GM19099 (cell line): ENCODE measurements around the gene PITPNB.

Source experiments
- POLR2A ChIP-seq: IDR thresholded peaks from 3 replicates; pipeline ENCODE4 v1.6.1; 2011; ENCODE audit warnings: low read depth; ENCODE audit not compliant: insufficient read length; ENCODE audit errors: extremely low read depth

The PITPNB gene

DNA sequence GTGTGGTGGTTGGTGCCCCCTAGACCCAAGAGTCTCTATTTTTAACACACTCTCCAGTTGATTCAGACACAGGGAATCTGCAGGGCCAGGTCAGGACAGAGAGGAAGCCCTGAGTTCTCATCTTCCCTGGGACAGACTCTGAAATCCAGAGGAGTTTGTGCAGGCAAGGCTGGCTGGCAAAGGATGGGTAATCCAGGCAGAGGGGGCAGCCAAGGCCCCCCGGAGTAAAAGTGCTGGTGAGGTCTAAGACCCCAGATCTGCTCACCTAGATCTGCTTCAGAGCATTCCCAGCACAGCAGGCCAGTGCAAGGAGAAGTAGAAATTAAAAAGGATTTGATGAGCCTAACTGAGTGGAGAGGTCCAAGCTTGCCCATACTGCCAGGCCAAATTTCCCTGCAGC lies 76.9 kb downstream of the PITPNB start:
- no peak for TF ChIP-seq POLR2A

DNA sequence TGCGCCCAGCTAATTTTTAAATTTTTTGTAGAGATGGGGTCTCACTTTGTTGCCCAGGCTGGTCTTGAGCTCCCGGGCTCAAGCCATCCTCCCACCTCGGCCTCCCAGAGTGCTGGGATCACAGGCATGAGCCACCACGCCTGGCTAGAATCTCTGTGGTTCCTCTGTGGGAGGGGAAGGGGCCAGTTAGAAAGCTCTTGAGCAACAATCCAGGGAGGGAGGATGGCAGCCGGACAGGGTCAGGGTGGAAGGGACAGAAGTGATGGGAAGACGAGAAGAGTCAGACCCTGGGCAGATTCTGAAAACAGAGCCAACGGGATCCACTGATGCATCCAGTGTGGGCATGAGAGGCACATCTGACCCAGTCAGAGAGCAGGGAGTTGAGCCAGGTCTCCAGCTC lies 78.6 kb downstream of the PITPNB start:
- no peak for TF ChIP-seq POLR2A

DNA sequence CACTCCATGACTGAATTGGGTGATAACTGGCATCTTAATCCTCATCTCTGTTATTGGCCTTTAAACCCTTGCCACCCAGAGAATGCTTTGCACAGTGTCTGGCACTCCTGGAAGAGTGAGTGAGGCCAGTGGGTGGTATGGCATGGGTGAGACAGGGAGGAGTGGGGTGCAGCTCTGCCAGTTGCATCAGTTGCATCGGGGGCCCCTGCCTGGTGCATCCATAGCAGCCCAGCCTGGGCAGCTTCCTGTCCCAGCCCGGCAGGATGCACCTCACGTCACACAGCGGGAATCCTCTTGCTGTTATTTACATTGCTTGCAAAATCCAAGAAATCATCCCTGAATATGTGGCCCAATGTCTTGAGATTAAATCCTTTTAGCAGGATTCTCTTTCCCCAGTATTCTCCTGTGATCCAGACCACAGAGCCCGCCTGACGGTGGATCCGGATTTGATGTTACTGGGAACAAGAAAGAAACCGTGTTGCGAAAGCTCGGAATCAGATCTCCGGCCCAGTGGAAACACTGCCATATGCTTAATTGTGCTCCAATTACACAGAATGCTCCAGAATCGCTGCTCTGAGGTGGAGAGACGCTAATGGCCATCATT lies 79.9 kb downstream of the PITPNB start:
- no peak for TF ChIP-seq POLR2A

DNA sequence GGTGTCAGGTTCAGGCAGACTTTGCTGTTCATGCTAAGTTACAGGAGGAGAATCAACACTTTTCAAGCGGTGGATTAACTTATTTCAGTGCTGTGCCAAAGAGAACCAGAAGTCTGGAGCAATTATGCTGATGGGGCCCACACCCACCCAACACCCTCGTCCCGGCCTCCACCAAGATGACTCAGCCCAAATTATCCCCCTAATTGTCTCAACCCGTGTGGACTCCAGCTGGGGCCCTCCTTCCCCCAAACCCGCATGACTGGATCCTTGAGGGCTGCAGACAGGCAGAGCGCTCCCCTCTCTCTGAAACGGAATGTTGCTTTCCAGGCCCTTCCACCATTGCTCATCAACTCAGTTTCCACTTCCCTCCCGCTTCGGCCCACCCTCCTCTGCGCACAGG lies 82.9 kb downstream of the PITPNB start:
- no peak for TF ChIP-seq POLR2A

DNA sequence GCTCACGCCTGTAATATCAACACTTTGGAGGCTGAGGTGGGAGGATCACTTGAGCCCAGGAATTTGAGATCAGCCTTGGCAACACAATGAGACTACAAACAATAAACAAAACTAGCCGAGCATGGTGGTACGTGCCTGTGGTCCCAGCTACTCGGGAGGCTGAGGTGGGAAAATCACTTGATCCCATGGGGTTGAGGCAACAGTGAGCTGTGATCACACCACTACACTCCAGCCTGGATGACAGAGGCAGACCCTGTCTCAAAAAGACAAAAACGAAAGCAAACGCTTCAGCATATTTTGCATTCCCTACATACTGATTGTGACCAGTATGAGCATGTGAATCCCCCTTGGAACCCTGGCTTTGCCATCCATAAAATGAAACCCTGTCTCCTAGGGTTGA lies 83.6 kb downstream of the PITPNB start:
- no peak for TF ChIP-seq POLR2A

DNA sequence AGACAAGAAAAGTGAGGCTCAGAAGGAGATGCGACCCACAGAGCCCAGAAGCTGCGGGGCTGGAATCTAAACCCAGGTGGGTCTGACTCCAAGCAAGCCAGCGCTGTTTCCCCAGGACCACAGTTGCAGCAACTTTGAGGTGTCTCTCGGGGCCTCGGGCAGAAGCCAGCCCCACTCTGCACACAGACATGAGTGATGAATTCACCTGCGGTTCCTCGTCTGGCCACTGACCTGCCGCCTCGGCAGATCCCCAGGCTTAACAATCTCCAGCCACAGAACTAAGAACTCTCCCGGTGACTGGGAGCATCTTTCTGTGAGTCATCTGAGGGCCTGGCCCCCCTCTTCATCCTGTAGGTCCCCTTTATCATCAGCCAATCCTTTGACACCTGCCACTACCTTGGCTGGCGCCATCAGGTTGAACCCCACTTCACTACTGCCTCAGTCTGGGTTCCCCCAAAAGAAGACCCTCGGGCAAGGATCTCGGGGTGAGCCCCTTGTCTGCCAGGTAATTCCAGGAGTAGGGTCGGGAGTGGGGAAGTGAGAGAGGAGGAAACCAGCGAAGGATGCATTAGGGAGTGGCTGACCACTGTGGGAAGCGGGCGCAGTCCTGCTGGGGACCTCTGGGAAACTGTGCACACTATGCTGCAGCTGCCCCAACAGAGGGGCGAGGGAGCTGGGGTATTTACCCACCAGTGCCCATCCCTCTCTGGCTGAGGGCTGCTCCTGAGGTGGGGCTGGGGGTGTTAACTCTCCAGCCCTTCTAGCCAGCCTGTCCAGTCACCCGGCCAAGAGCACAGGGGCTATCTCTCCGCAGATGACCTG lies 84.5 kb downstream of the PITPNB start:
- no peak for TF ChIP-seq POLR2A

DNA sequence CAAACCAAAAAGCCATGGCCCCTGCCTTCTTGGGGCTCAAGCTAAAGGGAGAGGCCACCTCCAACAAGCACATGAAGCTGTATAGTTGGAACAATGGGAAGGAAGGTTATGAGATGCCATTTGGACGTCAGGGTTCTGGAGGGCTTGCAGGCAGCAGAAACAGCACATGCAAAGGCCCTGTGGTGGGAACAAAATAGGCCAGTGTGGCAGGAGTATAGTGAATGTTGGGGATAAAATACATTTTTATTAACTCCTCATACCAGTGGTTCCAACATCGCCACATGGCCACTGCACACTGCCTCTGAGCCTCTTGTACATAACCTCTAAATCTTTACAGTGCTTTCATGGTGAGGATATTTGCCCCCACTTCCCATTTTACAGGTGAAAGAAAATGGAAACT lies 85.3 kb downstream of the PITPNB start:
- TF ChIP-seq POLR2A, result no peak

DNA sequence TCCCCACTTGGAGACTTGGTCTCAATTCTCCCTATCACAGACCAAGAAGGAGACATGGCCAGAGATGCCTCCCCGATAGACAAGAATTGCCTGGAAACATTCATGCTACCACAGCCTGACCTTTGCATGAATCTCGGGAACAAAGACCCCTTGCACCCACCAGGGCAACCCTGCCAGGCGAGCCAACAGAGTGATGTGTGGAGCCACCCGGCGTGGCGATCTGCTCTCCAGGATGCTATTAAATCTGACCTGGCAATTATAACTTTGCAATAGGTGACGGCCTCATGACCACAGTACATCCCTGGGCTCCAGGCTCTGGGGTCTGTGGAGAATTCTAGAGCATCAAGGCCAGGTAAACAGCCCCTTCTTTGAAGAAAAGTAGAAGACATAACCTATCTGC lies 86.5 kb downstream of the PITPNB start:
- TF ChIP-seq POLR2A, result no peak

DNA sequence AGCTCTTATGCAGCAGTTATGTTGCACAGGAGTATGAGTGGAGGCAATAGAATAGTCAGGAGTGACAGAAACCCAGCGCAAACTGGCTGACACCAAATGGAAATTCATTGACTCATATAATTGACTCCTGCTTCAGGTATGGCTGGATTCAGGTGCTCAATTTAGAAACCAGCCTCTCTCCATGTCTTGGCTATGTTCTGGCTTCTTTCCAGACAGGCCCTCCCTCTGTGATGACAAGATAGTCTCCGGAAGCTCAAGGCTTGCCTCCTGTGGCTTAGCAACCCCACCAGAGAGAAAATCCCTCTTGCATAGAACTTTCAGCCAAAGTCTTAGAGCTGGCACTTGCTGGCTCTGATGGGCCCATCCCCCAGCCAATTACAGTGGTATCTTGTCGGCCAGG lies 89.4 kb downstream of the PITPNB start:
- TF ChIP-seq POLR2A, result no peak

DNA sequence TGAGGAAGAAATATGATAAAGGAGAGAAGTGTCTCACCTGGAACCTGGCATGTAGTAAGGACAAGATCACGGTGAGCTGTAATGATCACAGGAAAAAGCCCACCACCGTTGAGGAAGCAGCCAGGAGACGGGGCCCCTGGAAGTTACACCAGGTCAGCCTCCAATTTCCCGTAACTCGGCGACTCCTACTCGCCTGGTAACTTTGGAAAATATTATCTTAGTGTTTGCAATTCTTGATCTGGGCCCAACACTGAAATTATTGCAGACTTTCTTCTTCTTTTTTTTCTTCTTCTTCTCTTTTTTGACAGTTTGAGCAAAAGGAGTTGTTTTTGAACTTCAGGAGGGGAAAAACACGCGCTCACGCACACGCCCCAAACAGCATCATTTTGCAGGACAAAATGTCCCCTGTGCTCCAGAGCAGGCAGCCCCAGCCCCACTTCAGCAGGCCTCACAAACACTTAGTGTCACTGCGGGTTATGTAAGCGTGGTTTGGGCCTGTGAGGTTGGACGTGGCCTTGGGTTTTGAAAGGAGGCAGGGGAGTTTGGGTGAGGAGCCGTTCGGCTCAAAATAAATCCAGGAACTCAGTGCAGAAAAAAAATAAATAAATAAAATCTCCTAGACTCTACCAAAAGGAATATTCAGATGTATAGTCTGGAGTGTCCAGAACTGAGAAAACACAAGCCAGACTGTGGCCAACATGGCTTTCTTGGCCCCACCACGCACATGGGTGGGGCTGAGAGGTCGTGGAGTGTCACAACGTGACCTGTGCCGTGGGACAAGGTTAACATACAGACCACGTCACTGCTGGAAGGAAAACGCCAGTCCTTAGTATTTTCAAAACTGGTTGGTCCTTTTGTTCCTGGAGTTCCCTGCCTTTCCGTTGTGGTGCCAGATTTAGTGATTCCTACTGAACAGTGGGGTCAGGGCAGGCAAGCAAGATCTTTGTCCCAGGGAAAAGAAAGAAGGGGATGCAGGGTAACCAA lies 91.2 kb downstream of the PITPNB start:
- no peak for TF ChIP-seq POLR2A

DNA sequence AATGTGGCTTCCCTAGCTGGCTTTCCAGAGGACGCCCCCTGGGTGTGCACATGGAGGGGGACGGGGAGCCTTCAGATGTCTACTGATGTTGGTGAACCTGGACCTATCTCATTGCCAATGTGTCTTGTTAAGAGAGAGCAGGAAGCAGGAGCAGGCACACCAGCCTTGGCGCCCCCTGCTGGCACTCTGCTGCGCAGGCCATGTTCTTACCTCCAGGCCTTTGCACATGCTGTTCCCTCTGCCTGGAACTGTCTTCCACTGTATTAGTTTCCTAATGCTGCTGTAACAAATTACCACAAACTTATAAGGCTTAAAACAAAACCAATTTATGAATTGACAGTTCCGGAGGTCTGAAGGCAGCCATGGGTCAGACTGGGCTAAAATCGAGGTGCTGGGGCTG lies 93.9 kb downstream of the PITPNB start:
- TF ChIP-seq POLR2A, result no peak

DNA sequence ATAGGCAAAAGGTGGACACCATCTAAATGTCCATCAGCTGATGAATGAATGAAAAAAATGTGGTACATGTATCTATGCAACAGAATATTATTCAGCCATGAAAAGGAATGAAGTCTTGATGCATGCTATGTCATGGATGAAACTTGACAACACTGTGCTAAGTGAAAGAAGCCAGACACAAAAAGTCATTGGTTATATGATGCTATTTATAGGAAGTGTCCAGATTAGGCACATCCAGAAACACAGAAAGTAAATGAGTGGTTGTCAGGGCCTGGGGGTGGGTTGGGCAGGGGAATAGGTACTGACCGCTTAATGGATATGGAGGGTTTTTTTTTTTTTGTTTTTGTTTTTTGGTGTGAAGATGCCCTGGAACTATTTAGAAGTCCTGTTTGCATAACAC lies 95.8 kb downstream of the PITPNB start:
- TF ChIP-seq POLR2A, result no peak

DNA sequence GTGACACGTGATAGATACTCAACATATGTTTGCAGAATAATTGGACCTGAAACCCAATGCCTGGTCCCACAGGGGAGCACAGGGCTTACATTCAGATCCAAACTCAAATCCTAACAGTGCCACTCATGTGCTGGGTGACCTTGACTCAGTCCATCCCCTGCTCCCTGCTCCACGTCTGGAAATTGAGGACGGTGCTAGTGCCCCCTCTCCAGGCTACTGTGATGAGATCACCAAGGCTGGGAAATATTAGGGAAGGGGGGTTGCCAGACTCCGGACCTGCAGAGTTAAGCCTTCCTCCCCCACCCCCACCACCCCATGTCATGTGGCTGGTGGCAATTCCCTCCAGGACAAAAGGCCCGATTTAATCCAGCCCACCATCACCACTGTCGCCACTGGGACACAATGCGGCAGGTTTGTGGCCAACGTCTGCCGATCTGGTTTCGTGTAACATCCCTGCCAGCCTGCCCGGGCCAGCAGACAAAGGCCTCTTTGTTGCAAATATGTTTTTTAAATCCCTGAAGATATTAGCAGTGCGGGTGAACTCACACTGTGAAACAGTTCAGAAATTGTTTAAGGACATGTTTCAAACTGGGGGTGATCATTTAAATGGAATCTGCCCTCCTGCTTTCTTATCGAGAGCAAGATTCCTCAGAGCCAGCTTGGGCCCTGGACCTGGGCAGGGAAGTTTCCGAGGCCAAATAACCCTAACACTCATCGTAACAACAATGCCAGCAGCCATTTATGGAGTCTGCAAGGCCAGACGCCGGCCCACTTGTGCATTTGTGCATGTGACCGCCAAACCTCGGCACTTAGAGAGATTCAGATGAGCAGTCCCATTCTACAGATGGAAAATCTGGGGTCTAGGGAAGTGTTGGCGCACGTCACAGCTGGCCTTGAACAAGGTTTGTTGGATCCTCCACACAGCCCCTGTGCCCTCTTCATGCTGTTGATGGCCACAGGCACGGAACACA lies 97.9 kb downstream of the PITPNB start:
- TF ChIP-seq POLR2A, result no peak

DNA sequence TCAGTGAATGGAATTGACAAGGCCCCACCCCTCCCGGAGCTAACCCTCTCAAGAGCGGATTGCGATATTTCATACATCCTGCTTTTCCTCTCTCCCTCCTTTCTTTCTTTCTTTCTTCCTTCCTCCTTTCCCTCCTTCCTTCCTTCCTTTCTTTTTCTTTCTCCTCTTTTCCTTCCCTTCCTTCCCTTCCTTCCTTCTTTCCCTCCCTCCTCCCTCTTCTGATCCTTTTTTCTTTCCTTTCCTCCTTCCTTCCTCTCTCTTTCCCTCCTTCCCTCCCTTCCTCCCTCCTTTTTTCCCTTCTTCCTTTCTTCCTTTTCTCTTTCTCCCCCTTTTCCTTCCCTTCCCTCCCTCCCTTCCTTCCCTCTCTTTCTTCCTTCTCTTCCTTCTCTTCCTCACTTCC lies 102.5 kb downstream of the PITPNB start:
- TF ChIP-seq POLR2A, result no peak
